NCI-H345 treated with DMSO at 0.1 percent for 48 hours (cell line): ENCODE results near the gene BABAM2.

Experiments
- DNase-seq: peaks from one replicate; lab custom pipeline; 2025; ENCODE audit not compliant: unreplicated experiment; lab: John Stamatoyannopoulos, UW

BABAM2 gene

GRCh38 chr2:28296904-28297303 lies 406.4 kb downstream of the BABAM2 start:
- no peak for DNase-seq

DNA sequence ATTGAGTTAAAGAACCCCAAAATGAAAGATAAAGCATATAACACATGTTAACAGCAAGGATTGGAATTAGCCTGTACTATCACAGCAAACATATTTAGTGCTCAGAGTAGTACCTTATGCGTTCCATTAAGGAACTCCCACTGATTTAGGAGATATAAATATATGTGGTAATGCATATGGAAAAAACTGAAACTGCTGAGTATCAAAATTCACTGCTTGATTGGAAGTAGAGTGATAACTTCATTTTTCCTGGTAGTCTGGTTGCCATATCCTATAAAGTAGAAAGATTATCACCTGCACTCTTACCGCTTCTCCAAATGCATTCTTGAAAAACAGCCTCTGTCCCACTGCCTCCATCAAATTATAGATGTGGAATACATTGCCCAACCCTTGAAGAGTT lies 407.0 kb downstream of the BABAM2 start:
- no peak for DNase-seq

DNA sequence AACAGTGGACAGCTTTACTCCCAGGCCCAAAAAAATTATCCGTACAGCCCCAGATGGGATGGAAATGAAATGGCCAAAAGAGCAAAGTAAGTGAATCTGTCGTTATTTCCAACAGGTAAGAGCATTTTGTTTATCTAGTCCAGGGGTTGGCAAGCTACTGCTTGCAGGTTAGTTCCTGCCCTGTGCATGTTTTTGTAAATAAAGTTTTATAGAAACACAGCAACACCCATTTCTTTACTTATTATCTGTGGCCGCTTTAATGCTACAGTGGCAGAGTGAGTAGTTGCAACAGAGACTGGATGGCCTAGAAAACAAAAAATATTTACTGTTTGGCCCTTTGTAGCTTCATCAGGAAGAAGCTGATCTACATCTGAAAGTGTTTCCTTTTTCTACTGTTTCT lies 407.9 kb downstream of the BABAM2 start:
- DNase-seq = no peak

DNA sequence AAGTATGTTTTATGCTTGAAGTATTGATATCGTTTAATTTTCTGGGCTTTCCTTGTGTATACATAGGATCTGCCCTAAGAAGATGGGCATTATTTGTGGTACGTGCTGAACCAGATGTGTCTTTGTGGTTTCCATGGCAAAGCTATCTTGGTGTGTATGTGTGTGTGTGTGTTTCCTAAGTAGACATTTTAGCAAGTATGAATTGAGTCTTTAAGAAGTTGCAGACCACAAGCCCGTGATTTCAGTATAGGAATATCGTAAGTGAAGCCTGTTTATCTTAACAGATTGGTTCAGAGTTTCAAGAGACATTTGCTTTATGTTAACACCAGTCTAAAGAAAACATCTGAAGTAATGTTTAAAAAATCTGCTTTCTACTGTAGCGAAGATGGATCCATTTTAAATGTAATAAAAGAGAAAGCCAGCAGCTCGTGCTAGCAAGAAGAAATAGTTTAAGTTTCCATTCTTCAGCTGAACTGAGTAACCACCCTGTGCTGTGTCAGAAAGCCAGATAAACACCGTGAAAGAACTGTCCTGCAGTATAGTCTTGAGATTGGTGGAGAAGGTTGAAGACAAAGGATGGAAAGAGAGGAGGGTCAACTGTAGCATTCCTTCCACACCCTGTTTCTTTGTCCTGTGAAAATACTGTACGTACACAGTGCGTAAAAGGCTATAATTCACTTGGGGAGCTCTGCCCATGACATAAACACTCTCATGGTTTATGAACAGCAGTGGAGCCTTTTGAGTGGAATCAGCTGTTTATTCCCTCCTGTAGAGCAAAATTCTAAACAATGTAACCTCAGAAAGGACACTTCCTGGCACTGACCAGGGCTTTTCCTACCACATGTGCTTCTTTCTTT lies 410.2 kb downstream of the BABAM2 start:
- DNase-seq = no peak

DNA sequence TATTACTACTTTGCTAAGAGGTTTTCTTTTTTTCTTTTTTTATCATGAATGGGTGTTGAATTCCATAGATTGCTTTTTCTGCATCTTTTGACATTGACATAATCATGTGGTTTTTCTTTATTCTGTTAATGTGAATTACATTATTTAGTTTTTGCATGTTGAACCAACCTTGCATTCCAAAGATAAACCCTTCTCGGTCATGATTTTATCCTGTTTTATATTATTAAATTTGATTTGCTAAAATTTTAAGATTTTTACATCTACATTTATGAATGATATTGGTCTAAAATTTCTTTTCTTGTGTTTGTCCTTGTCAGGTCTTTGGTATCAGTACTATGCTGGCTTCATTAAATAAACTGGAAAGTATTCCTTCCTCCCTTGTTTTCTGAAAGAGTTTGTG lies 414.7 kb downstream of the BABAM2 start:
- no peak for DNase-seq

- no peak for DNase-seq
Observed at GRCh38 chr2:28310107-28310506, 419.6 kb downstream of the BABAM2 start.

GRCh38 chr2:28311660-28312249 lies 421.2 kb downstream of the BABAM2 start:
- no peak for DNase-seq

DNA sequence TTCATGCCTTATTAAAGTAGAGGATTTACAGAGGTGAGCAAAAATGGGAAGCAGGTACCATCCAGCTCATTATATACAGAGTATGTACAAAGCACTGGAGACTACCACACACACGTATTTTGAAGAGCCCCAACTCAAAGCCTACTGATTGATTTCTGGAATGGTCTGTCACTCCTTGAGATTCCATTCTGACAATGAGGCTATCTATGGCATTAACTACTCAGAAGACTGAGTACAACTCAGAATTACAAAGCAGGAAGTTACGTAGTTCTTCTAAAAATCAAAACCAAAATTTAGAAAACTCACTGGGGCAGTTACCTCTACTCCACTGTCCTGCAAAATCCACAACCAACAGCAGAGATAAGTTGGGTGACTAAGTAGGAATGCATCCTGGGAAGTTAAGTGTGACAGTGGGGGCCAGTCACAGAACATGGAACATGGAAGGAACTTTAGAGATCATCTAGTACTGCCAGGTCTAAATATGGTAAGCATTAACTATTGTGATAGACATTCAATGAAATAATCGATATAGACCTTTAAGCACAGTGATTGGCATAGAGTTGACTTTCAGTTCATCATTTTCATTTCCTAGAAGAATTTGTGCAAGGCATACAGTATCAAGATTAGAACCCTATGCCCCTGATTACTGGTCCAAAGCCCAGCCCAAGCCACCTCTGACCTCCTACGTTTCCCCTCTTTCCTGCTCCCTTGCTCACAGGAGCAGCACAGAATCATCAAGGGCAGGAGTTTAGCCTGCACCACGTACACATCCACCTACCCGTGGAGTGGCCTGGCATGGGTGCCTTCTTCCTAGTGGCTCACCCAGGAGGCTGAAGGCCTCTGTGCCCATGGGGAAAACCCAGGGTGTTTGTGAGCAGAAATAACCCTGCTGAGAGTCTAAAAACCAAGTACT lies 422.0 kb downstream of the BABAM2 start:
- DNase-seq = no peak

DNA sequence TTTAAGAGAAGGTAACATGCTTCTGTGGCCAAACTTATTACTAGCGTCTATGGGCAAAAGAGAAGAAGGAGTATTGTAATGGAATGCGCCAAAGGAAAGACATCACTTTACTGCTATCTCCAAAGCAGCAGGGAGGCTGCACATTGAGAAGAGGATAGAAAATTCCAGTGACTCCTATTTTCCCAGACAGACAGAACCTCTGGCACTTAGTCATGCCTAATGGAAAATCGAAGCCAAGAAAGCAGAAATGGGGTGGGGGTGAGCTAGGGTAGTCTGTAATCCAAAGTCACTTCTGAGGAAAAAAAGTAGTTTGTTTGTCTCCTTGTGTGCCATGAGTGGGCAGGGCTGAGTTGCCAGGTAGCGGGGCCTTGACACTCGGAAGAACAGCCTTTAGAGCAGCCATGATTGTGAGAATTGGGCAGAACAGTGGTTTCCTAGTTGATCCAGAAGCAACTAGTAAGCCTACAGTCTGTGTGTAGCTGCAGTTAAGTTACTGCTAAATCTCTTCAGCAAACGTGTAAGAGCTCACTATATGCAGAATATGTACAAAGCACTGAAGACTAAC lies 422.8 kb downstream of the BABAM2 start:
- DNase-seq = no peak

DNA sequence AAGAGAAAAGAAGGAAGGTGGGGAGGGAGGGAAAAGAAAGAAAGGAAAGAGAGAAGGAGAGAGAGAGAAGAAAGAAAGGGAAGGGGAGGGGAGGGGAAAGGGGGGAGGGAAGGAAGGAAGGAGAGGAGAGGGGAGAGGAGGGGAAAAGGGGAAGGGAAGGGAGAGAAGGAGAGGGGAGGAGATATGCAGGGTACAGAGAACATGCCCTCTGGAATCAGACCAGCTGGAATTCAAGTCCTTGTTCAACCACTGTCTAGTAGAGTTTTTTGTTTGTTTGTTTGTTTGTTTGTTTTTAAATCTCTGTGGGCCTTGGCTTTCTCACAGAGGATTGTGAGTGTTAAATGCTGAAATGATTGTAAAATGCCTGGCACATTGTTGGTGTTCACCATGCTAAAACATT lies 424.4 kb downstream of the BABAM2 start:
- no peak for DNase-seq

- DNase-seq = no peak
Observed at GRCh38 chr2:28316546-28317335, 426.2 kb downstream of the BABAM2 start.

- no peak for DNase-seq
Observed at GRCh38 chr2:28317390-28317789, 426.9 kb downstream of the BABAM2 start.

- no peak for DNase-seq
Observed at GRCh38 chr2:28318023-28318422, 427.5 kb downstream of the BABAM2 start.

- no peak for DNase-seq
Observed at GRCh38 chr2:28318462-28319117, 428.1 kb downstream of the BABAM2 start.

DNA sequence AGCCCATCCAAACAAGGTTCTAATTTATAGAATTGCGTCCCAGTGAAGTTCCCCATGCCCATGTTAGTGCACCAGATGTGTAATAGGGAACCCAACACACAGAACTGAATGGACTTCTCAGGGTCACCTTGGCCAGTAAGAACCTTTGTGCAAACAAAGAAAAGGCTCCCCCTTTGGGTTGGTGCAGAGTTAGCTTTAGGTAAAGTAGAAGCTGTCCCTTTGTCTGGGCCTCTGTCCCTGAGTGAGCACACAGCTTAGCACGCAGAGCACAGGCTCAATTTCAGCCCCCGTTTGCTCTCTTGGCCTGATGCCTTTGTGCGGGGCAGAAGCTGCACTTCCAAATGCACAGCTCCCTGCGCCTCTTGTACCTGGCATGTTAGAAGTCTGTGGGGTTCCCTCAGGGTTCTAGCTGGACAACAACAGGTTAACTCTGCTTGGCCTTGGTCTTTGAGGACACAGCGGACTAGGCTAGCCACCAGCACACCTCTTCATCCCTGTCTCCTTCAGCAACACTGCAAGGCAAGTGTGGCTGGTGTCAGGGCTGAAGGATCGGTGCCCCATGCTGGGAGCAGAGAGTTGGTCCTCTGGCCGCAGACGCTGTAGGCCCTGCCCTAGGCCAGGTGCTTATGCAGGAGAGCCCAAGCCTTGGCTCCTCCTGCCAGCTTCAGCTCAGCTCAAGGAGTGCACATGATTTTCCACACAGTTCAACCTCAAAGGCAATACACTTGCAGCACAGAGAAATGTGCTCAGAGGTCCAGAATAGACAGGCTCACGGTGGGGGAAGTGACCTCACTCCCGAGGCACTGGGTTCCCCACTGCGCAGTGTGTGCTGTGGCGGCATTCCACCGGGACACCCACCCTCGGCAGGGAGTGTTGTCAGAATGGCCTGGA lies 428.8 kb downstream of the BABAM2 start:
- no peak for DNase-seq

GRCh38 chr2:28320009-28320365 lies 429.5 kb downstream of the BABAM2 start:
- DNase-seq = no peak

DNA sequence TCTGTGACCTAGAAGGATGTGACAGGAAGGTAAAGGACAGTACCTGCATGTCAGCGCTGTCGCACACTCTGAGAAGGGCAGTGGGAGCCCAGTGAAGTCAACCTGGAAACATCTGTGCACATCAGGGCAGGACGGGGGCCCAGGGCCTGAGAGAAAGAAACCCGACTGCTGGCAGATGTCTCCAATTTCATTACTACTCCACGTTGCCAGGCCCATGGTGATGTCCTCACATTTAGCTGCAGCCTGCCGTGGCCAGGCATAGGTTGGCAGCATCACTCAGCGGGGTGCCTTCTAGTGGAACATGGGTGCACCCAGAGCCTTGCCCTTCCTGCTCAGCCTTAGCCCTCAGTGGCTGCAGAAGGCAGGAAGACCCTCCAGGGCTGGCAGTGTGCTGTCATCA lies 429.8 kb downstream of the BABAM2 start:
- no peak for DNase-seq

DNA sequence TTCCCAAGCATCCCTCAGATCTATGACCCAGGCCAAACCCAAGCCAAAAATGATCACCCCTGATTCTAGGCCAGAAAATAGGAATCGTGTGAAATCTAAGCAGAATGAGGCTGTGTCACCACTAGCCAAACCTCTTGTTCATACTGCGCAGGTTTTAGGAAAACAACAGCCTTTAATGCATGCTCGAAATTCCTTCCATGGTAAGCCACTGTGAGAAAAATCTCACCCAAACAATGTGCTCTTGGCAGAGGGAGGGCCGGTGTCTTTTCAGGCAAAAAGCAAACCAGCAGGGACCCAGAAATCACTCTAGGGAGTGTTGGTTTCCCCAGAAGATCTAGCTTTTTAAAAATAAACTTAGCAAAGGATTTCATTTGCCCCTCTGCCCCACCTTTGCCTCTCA lies 430.9 kb downstream of the BABAM2 start:
- DNase-seq = no peak

DNA sequence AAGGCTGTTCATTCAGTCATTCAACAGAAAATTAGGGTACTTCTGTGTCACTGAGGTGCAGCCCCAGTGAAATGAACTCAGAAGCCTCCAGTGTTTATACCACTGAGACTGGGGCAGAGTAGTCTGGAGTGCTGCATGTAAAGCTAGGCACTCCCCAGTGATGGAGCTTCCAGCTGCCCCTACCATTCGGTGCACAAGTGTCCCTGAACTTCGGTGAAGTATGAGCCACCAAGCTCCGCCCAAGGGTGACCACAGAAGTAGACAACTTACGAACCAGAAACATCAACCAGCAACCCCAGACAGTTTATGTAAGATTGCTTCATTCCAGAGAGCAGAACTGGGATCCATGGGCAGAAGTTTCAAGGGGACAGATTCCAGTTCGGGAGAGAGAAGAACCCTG lies 431.5 kb downstream of the BABAM2 start:
- no peak for DNase-seq
